H9 (cell line): ENCODE data around the gene FBXO41. TPM values are rescaled to one million over a fixed set of nuclear protein-coding genes. Genes with fewer than 3 reads are reported as not detected.

Source experiments
- DNase-seq: peaks from one replicate; pipeline ENCODE4 v3.0.0-alpha.2; 2017
- H2AFZ ChIP-seq: one replicate; pipeline ENCODE4 v1.6.1; 2013; ENCODE audit warnings: mild to moderate bottlenecking, low read length, control low read depth, moderate library complexity
- H2AK5ac ChIP-seq: 2 replicates; pipeline ENCODE4 v1.6.1; 2013; ENCODE audit warnings: low read length, control low read depth, mixed read lengths; ENCODE audit not compliant: insufficient read length
- H2BK120ac ChIP-seq: one replicate; pipeline ENCODE4 v1.6.1; 2013; ENCODE audit warnings: low read depth, mild to moderate bottlenecking, low read length, control low read depth, inconsistent platforms; ENCODE audit not compliant: poor library complexity, severe bottlenecking
- H2BK12ac ChIP-seq: 2 replicates; pipeline ENCODE4 v1.6.1; 2013; ENCODE audit warnings: low read length, control low read depth, mixed read lengths, low read depth; ENCODE audit not compliant: insufficient read length
- H2BK15ac ChIP-seq: 2 replicates; pipeline ENCODE4 v1.6.1; 2013; ENCODE audit warnings: low read depth, low read length, control low read depth
- H2BK20ac ChIP-seq: one replicate; pipeline ENCODE4 v1.6.1; 2013; ENCODE audit warnings: low read depth, mild to moderate bottlenecking, low read length, control low read depth, inconsistent platforms; ENCODE audit not compliant: poor library complexity, severe bottlenecking
- H2BK5ac ChIP-seq: 2 replicates; pipeline ENCODE4 v1.6.1; 2013; ENCODE audit warnings: low read length, control low read depth, mixed read lengths; ENCODE audit not compliant: insufficient read length
- H3K14ac ChIP-seq: 2 replicates; pipeline ENCODE4 v1.6.1; 2013; ENCODE audit warnings: low read length, control low read depth; ENCODE audit not compliant: insufficient read depth
- H3K18ac ChIP-seq: 2 replicates; pipeline ENCODE4 v1.6.1; 2013; ENCODE audit warnings: low read depth, mild to moderate bottlenecking, mixed read lengths, low read length, control low read depth; ENCODE audit not compliant: insufficient read length
- H3K23ac ChIP-seq: 2 replicates; pipeline ENCODE4 v1.6.1; 2013; ENCODE audit warnings: low read length, control low read depth, mixed read lengths, low read depth; ENCODE audit not compliant: insufficient read length
- H3K23me2 ChIP-seq: 2 replicates; pipeline ENCODE4 v1.6.1; 2013; ENCODE audit warnings: low read depth, mild to moderate bottlenecking, mixed read lengths, low read length, control low read depth; ENCODE audit not compliant: insufficient read length, poor library complexity, severe bottlenecking
- H3K27ac ChIP-seq: 2 replicates; pipeline ENCODE4 v1.5.1; 2013; ENCODE audit warnings: low read length, control low read depth, mixed read lengths, low read depth; ENCODE audit not compliant: insufficient read length
- H3K27me3 ChIP-seq: 2 replicates; pipeline ENCODE4 v1.6.1; 2013; ENCODE audit warnings: low read length, control low read depth, inconsistent platforms; ENCODE audit not compliant: insufficient read depth
- H3K4ac ChIP-seq: 2 replicates; pipeline ENCODE4 v1.6.1; 2013; ENCODE audit warnings: low read depth, mild to moderate bottlenecking, control low read depth, inconsistent platforms, low read length, moderate library complexity
- H3K4me1 ChIP-seq: 2 replicates; pipeline ENCODE4 v1.6.1; 2013; ENCODE audit warnings: low read length, control low read depth, inconsistent platforms; ENCODE audit not compliant: insufficient read depth
- H3K4me2 ChIP-seq: 2 replicates; pipeline ENCODE4 v1.6.1; 2013; ENCODE audit warnings: low read length, control low read depth, mixed read lengths; ENCODE audit not compliant: insufficient read length, insufficient read depth
- H3K56ac ChIP-seq: 2 replicates; pipeline ENCODE4 v1.6.1; 2013; ENCODE audit warnings: low read depth, mild to moderate bottlenecking, mixed read lengths, low read length, control low read depth; ENCODE audit not compliant: insufficient read length
- H3K79me1 ChIP-seq: 2 replicates; pipeline ENCODE4 v1.6.1; 2013; ENCODE audit warnings: low read depth, mild to moderate bottlenecking, moderate library complexity, low read length, control low read depth, inconsistent platforms; ENCODE audit not compliant: insufficient read depth, poor library complexity, severe bottlenecking
- H3K79me2 ChIP-seq: 2 replicates; pipeline ENCODE4 v1.6.1; 2013; ENCODE audit warnings: low read length, control low read depth, inconsistent platforms; ENCODE audit not compliant: insufficient read depth
- H3K9ac ChIP-seq: 2 replicates; pipeline ENCODE4 v1.6.1; 2013; ENCODE audit warnings: low read length, control low read depth, mixed read lengths; ENCODE audit not compliant: insufficient read length; ENCODE audit errors: extremely low read depth
- H3K9me3 ChIP-seq: one replicate; pipeline ENCODE4 v1.6.1; 2013; ENCODE audit warnings: low read depth, low read length, inconsistent platforms; ENCODE audit not compliant: control insufficient read depth
- H3T11ph ChIP-seq: one replicate; pipeline ENCODE4 v1.6.1; 2013; ENCODE audit warnings: mild to moderate bottlenecking, low read length, control low read depth, inconsistent platforms
- H4K20me1 ChIP-seq: one replicate; pipeline ENCODE4 v1.6.1; 2013; ENCODE audit not compliant: control insufficient read depth, insufficient read length, insufficient read depth
- H4K5ac ChIP-seq: 2 replicates; pipeline ENCODE4 v1.6.1; 2013; ENCODE audit warnings: low read depth, mild to moderate bottlenecking, mixed read lengths, low read length, control low read depth; ENCODE audit not compliant: insufficient read length
- H4K8ac ChIP-seq: replicated peaks from 2 replicates; pipeline ENCODE4 v1.6.1; 2013; ENCODE audit warnings: low read length, control low read depth, mixed read lengths, low read depth; ENCODE audit not compliant: insufficient read length
- H4K91ac ChIP-seq: 2 replicates; pipeline ENCODE4 v1.6.1; 2013; ENCODE audit warnings: low read depth, mild to moderate bottlenecking, moderate library complexity, mixed read lengths, low read length, control low read depth; ENCODE audit not compliant: insufficient read length
- H3K27ac Mint-ChIP-seq, 3 experiments: 2 replicates in 2 of 3; 3 replicates in 1 of 3; pipeline ENCODE4 v1.8.0; 2020 to 2021; ENCODE audit warnings: mixed read lengths in 3 of 3, mild to moderate bottlenecking in 1 of 3, moderate library complexity in 1 of 3
- H3K27me3 Mint-ChIP-seq: 2 replicates; pipeline ENCODE4 v1.8.0; 2021; ENCODE audit warnings: low read depth, mild to moderate bottlenecking, moderate library complexity, mixed read lengths
- H3K36me3 Mint-ChIP-seq, 3 experiments: 2 replicates in 2 of 3; 3 replicates in 1 of 3; pipeline ENCODE4 v1.8.0; 2020 to 2021; ENCODE audit warnings: low read depth in 3 of 3, mixed read lengths in 3 of 3; ENCODE audit not compliant: insufficient read depth in 1 of 3
- H3K4me1 Mint-ChIP-seq, 2 experiments: 2 replicates each; pipeline ENCODE4 v1.8.0; 2020; ENCODE audit warnings: mixed read lengths in 2 of 2
- H3K4me3 Mint-ChIP-seq, 2 experiments: 2 replicates in 1 of 2; 3 replicates in 1 of 2; pipeline ENCODE4 v1.8.0; 2020 to 2021; ENCODE audit warnings: mild to moderate bottlenecking in 2 of 2, mixed read lengths in 2 of 2, moderate library complexity in 1 of 2
- H3K9me3 Mint-ChIP-seq, 2 experiments: 2 replicates in 1 of 2; 3 replicates in 1 of 2; pipeline ENCODE4 v1.8.0; 2020; ENCODE audit warnings: mild to moderate bottlenecking in 2 of 2, mixed read lengths in 2 of 2, moderate library complexity in 1 of 2
- WGBS: extraction: QIAGEN DNeasy Blood & Tissue Kit; methylation state at CpG from one replicate; pipeline ENCODE4 v1.1.7; 2013; ENCODE audit warnings: missing lambda C conversion rate, low lambda C conversion rate, mixed read lengths; ENCODE audit not compliant: insufficient read length; ENCODE audit errors: extremely low coverage; 5-methylcytosine and 5-hydroxymethylcytosine counted together
- total RNA-seq: library from RNA; stranded (reverse); gene quantifications from 2 replicates; pipeline ENCODE4 v1.2.1, GENCODE V29; 2021
- TF ChIP-seq, protein P1 (sequence below): fragments of 200-600 bp; sonication (generic); conservative IDR thresholded peaks from 3 replicates; pipeline ENCODE4 v1.8.0; 2021; ENCODE audit warnings: antibody characterized with exemption, mild to moderate bottlenecking

The FBXO41 gene
- total RNA-seq, 1 experiment from 2014 or later, result 16.2 TPM

DNA sequence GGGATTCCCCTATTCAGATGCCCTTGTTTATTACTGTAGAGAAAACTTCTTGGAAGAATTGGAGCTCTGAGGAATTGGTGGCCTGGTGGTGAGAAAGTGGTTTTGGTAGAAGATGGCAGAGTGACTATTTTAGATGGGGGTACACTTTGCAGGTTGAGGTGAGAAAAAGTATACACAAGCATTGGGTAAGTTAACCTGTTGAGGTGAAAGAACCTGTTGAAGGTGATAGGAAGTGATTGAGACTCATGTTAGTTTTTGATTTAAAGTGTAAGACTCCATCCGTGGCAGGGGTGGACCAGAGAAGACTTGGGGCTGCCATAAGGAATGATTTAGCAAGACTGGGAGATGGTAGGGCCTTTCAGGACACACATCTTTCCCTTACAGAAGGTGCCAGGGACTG, 47.1 kb downstream of the FBXO41 start:
- Histone ChIP-seq H2BK5ac (no peak overlapping the region), H4K91ac (no peak overlapping the region), H3K18ac (no peak overlapping the region), H2BK12ac (no peak overlapping the region), H3K79me2 (peaks cover 39% of the 10 kb centered on the region), H3K27me3 (no peaks in the 10 kb centered on the region), H2AK5ac (no peak overlapping the region), H4K20me1 (no peaks in the 10 kb centered on the region), H3K27ac (no peak overlapping the region), H3K9me3 (no peaks in the 10 kb centered on the region), H2AFZ (no peak overlapping the region), H3K23ac (no peak overlapping the region), H2BK15ac (no peak overlapping the region), H2BK120ac (no peak overlapping the region), H3K4me1 (peaks cover 8% of the 10 kb centered on the region; the same call in 1 of the 2 replicates), H3K79me1 (no peaks in the 10 kb centered on the region), H3K56ac (no peak overlapping the region), H3K14ac (no peak overlapping the region), H3K9ac (no peak overlapping the region), H3K4me2 (no peak overlapping the region), H2BK20ac (no peak overlapping the region), H4K8ac (no peak overlapping the region), H4K5ac (no peak overlapping the region), H3T11ph (no peak overlapping the region), H3K4ac (no peak overlapping the region), H3K23me2 (peaks cover 14% of the 10 kb centered on the region)
- H3K9me3 Mint-ChIP-seq, result no peaks in the 10 kb centered on the region
- H3K4me3 Mint-ChIP-seq, result peak overlapping the region; percentile 0 to 50; a peak in 3 of 5 replicates
- TF ChIP-seq, protein P1, sequence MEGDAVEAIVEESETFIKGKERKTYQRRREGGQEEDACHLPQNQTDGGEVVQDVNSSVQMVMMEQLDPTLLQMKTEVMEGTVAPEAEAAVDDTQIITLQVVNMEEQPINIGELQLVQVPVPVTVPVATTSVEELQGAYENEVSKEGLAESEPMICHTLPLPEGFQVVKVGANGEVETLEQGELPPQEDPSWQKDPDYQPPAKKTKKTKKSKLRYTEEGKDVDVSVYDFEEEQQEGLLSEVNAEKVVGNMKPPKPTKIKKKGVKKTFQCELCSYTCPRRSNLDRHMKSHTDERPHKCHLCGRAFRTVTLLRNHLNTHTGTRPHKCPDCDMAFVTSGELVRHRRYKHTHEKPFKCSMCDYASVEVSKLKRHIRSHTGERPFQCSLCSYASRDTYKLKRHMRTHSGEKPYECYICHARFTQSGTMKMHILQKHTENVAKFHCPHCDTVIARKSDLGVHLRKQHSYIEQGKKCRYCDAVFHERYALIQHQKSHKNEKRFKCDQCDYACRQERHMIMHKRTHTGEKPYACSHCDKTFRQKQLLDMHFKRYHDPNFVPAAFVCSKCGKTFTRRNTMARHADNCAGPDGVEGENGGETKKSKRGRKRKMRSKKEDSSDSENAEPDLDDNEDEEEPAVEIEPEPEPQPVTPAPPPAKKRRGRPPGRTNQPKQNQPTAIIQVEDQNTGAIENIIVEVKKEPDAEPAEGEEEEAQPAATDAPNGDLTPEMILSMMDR, result no peak
- no CpG with 5 or more reads among the region's 1 CpG for WGBS
- no peak for DNase-seq
- H3K27ac Mint-ChIP-seq, result peak overlapping the region in 2 of 3 experiments; percentile 1 to 86; a peak in 4 of 7 replicates
- H3K36me3 Mint-ChIP-seq, result peaks cover 11 to 46% (median 37%) of the 10 kb centered on the region in 3 experiments
- H3K4me1 Mint-ChIP-seq, result peaks cover 35 to 36% of the 10 kb centered on the region in 2 experiments
- no peaks in the 10 kb centered on the region; the same call in 1 of the 2 replicates for H3K27me3 Mint-ChIP-seq
